GM12878 (cell line): ENCODE data around the gene RNF166.

Experiments
- NRF1 ChIP-seq: conservative IDR thresholded peaks from 2 replicates; pipeline ENCODE4 v1.6.1; 2011; ENCODE audit warnings: mild to moderate bottlenecking, low read depth, low read length, improper control_type of control experiment
- POLR2A ChIP-seq: IDR thresholded peaks from 2 replicates; pipeline ENCODE4 v1.6.1; 2011; ENCODE audit warnings: low read depth, mild to moderate bottlenecking, low read length

- no peak for TF ChIP-seq NRF1
- TF ChIP-seq POLR2A: no peak
These were observed 7.0 kb downstream of the RNF166 start for GRCh38 chr16:88699180-88699579.
